ENCODE data around the gene GHRHR. TPM values are rescaled to one million over a fixed set of nuclear protein-coding genes. Genes with fewer than 3 reads are reported as not detected.

The GHRHR gene
- total RNA-seq, 1 experiment from 2014 or later, result not detected

DNA sequence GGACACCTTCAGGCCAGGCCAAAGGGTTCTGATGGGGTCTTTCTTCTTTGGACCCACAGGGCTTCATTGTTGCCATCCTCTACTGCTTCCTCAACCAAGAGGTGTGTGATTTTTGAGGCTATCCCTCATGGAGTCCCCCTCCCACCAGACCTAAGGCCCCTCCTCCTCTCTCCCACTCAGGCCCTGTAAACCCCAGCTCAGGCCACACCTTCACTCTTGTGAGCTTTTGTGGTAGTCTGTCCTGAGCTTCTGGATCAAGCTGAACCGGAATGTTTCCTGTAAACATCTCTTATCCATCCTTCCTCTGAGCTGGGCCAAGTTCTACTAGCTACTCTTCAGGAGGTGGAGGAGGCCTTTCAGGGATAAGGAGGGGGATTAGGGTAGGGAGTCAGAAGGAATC lies 13.5 kb downstream of the GHRHR start:
- CTCF ChIA-PET, result interaction anchor here (0.9 to 1.0 kb wide), 2 partner anchors 38 to 181 kb away, joined by 3 to 5 read pairs; no protein-coding TSS in a partner anchor
- BruUV-seq (replicated peaks), result no TSS peak

DNA sequence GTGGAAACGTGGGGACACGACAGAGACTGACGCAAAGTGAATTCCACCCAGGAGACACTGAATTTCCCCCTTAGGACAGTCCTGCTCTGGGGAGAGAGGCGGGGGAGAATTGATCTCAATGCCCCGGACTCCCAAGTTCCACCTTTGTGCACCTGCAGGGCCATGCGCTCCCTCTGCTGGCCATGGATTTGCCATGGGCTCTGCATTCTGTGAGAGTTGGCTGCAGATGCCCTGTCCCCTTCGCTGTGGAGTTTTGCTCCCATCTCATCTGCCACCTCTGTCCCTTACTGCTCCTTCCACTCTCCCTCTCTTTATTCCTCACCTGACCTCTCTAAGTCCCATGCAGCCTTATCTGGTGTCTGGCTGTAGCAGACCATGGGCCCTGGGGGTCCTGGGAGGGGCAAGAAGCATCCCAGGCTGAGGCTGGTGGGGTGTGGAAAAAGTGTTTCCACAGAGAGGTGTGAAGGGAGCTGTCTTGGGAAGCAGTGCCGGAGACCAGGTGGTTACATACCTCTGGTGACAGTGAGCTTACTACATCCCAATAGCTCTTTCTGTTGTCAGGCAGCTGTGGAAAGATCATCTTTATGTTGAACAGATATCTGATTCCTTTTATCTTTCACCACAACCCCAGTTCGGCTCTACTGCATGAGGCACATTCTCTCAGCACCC lies 14.3 kb downstream of the GHRHR start:
- H3K9me3 Mint-ChIP-seq (ENCODE audit: unreplicated experiment), result no peaks in the 10 kb centered on the region
- no peak overlapping the region for H3K27ac Mint-ChIP-seq (ENCODE audit: unreplicated experiment)
- ChIA-PET CTCF (interaction anchor here (0.9 to 1.4 kb wide), 5 partner anchors 39 to 182 kb away, joined by 3 to 7 read pairs (median 5); no protein-coding TSS in a partner anchor), POLR2A (no interaction called here)
- peak; percentile 76 to 79 for DNase-seq
- TF ChIP-seq, protein P1, sequence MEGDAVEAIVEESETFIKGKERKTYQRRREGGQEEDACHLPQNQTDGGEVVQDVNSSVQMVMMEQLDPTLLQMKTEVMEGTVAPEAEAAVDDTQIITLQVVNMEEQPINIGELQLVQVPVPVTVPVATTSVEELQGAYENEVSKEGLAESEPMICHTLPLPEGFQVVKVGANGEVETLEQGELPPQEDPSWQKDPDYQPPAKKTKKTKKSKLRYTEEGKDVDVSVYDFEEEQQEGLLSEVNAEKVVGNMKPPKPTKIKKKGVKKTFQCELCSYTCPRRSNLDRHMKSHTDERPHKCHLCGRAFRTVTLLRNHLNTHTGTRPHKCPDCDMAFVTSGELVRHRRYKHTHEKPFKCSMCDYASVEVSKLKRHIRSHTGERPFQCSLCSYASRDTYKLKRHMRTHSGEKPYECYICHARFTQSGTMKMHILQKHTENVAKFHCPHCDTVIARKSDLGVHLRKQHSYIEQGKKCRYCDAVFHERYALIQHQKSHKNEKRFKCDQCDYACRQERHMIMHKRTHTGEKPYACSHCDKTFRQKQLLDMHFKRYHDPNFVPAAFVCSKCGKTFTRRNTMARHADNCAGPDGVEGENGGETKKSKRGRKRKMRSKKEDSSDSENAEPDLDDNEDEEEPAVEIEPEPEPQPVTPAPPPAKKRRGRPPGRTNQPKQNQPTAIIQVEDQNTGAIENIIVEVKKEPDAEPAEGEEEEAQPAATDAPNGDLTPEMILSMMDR (IDR thresholded peaks at IDR 0.05; ENCODE audit: insufficient read depth in 1 of 2, low read depth in 1 of 2, low read length in 1 of 2, severe bottlenecking in 1 of 2, unreplicated experiment in 1 of 2), result peak; percentile 85 to 92
- no peaks in the 10 kb centered on the region for H3K36me3 Mint-ChIP-seq (ENCODE audit: insufficient read depth, unreplicated experiment)
- Histone ChIP-seq H3K9me3 (no peaks in the 10 kb centered on the region), H3K36me3 (ENCODE audit: control insufficient read depth, insufficient read depth, low read length) (no peaks in the 10 kb centered on the region), H3K27me3 (replicated peaks; ENCODE audit: control insufficient read depth, insufficient read depth, low read length) (peaks cover 2% of the 10 kb centered on the region; the same call in 1 of the 2 replicates), H3K4me3 (ENCODE audit: low read depth, low read length) (no peak overlapping the region), H3K4me1 (no peaks in the 10 kb centered on the region)
- no peak overlapping the region for H3K4me3 Mint-ChIP-seq (ENCODE audit: unreplicated experiment)
- H3K4me1 Mint-ChIP-seq (ENCODE audit: low read depth, unreplicated experiment), result no peaks in the 10 kb centered on the region
- peaks cover 11% of the 10 kb centered on the region for H3K27me3 Mint-ChIP-seq (ENCODE audit: insufficient read depth, unreplicated experiment)
- BruUV-seq (replicated peaks), result no TSS peak
- intact Hi-C loops (cut with micrococcal nuclease; ENCODE audit: unreplicated experiment), result loop anchor here (1.0 to 2.0 kb wide), 2 partner anchors 178 to 235 kb away; no protein-coding TSS in a partner anchor

More for the DNA sequence above, 13.5 kb downstream of the GHRHR start:
- peaks cover 2% of the 10 kb centered on the region; the same call in 1 of the 2 replicates for H3K27me3 ChIP-seq (replicated peaks; ENCODE audit: control insufficient read depth, insufficient read depth, low read length)
- Mint-ChIP-seq H3K9me3 (ENCODE audit: unreplicated experiment) (no peaks in the 10 kb centered on the region), H3K4me1 (ENCODE audit: low read depth, unreplicated experiment) (no peaks in the 10 kb centered on the region), H3K27ac (ENCODE audit: unreplicated experiment) (no peak overlapping the region), H3K36me3 (ENCODE audit: insufficient read depth, unreplicated experiment) (no peaks in the 10 kb centered on the region), H3K4me3 (ENCODE audit: unreplicated experiment) (no peak overlapping the region), H3K27me3 (ENCODE audit: insufficient read depth, unreplicated experiment) (peaks cover 10% of the 10 kb centered on the region)
- H3K4me1 ChIP-seq, result no peaks in the 10 kb centered on the region
- TF ChIP-seq, protein P1 (IDR thresholded peaks at IDR 0.05; ENCODE audit: insufficient read depth in 1 of 2, low read depth in 1 of 2, low read length in 1 of 2, severe bottlenecking in 1 of 2, unreplicated experiment in 1 of 2), result no peak
- intact Hi-C loops (cut with micrococcal nuclease; ENCODE audit: unreplicated experiment), result no loop called here
- no peak for DNase-seq
- no peak overlapping the region for H3K4me3 ChIP-seq (ENCODE audit: low read depth, low read length)
- no peaks in the 10 kb centered on the region for H3K36me3 ChIP-seq (ENCODE audit: control insufficient read depth, insufficient read depth, low read length)
- H3K9me3 ChIP-seq, result no peaks in the 10 kb centered on the region
- POLR2A ChIA-PET, result no interaction called here

DNA sequence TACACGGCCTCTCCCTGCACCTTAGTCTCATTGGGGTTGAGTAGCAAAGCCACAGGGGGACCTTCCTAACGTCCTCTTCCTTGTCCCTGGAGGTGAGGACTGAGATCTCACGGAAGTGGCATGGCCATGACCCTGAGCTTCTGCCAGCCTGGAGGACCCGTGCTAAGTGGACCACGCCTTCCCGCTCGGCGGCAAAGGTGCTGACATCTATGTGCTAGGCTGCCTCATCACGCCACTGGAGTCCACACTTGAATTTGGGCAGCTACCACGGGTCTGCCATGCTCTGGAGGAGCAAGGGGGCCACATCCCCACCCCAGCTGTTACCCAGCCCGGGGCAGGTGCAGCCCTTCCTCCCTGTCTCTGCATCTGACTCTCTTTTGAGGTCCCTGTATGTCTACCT lies 15.3 kb downstream of the GHRHR start:
- ChIA-PET POLR2A (no interaction called here), CTCF (interaction anchor here (1.2 to 1.4 kb wide), 3 partner anchors 144 to 179 kb away, joined by 5 to 7 read pairs (median 6); no protein-coding TSS in a partner anchor)
- no peaks in the 10 kb centered on the region for H3K36me3 ChIP-seq (ENCODE audit: control insufficient read depth, insufficient read depth, low read length)
- no peaks in the 10 kb centered on the region for H3K4me1 ChIP-seq
- no peak for DNase-seq
- no peak overlapping the region for H3K4me3 ChIP-seq (ENCODE audit: low read depth, low read length)
- no peaks in the 10 kb centered on the region for H3K9me3 ChIP-seq
- H3K27me3 ChIP-seq (replicated peaks; ENCODE audit: control insufficient read depth, insufficient read depth, low read length), result peaks cover 2% of the 10 kb centered on the region; the same call in 1 of the 2 replicates
- TF ChIP-seq, protein P1 (IDR thresholded peaks at IDR 0.05; ENCODE audit: insufficient read depth in 1 of 2, low read depth in 1 of 2, low read length in 1 of 2, severe bottlenecking in 1 of 2, unreplicated experiment in 1 of 2), result no peak
- BruUV-seq (replicated peaks), result no TSS peak
- Mint-ChIP-seq H3K9me3 (ENCODE audit: unreplicated experiment) (no peaks in the 10 kb centered on the region), H3K27me3 (ENCODE audit: insufficient read depth, unreplicated experiment) (peaks cover 12% of the 10 kb centered on the region), H3K27ac (ENCODE audit: unreplicated experiment) (no peak overlapping the region), H3K4me1 (ENCODE audit: low read depth, unreplicated experiment) (no peaks in the 10 kb centered on the region), H3K4me3 (ENCODE audit: unreplicated experiment) (no peak overlapping the region), H3K36me3 (ENCODE audit: insufficient read depth, unreplicated experiment) (no peaks in the 10 kb centered on the region)
- intact Hi-C loops (cut with micrococcal nuclease; ENCODE audit: unreplicated experiment), result loop anchor here (2.0 kb wide), 1 partner anchor 236 kb away; no protein-coding TSS in a partner anchor

Measured in Caco-2 (cell line).